NCI-H1048 (cell line): ENCODE data around the gene SPTBN2.
A peak's percentile ranks its signal among the peaks of the same experiment; 100 is the strongest.
"Not testable (repeated sequence)": the region's sequence is repeated elsewhere in the genome, so short reads cannot be mapped to it uniquely, and the experiment has no call there.

Experiments
- DNase-seq: peaks from one replicate; lab custom pipeline; 2025; lab: John Stamatoyannopoulos, UW

Gene SPTBN2

DNA sequence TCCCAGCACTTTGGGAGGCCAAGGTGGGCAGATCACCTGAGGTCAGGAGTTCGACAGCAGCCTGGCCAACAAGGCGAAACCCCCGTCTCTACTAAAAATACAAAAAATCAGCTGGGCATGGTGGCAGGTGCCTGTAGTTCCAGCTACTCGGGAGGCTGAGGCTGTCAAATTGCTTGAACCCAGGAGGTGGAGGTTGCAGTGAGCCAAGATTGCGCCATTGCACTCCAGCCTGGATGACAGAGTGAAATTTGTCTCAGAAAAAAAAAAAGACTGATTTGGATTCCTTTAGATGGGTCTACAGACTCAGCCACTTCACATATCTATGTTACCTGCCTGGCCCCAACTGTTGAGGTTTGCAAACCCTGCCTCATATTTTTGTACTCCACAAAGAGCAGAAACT is 4.8 kb downstream of the SPTBN2 start:
- not testable (repeated sequence) for DNase-seq

DNA sequence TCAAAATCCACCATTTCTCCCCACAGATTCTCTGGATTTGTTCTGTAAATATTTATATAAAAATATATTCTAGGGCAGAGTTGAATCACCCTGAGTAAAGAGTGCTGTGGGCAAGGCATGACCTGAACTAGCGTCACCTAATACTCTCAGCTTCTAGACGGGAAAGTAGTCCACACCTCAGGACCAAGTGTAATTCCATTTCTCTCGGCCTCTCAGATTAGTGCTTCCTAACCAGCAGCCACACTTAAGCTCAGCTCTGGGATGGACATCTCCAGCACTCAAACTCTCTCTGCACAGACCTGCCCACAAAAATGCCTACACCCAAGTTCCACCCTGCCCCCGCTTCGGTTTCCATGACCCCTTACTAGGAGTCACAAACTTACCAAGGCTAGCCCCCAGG is 5.3 kb downstream of the SPTBN2 start:
- no peak for DNase-seq

DNA sequence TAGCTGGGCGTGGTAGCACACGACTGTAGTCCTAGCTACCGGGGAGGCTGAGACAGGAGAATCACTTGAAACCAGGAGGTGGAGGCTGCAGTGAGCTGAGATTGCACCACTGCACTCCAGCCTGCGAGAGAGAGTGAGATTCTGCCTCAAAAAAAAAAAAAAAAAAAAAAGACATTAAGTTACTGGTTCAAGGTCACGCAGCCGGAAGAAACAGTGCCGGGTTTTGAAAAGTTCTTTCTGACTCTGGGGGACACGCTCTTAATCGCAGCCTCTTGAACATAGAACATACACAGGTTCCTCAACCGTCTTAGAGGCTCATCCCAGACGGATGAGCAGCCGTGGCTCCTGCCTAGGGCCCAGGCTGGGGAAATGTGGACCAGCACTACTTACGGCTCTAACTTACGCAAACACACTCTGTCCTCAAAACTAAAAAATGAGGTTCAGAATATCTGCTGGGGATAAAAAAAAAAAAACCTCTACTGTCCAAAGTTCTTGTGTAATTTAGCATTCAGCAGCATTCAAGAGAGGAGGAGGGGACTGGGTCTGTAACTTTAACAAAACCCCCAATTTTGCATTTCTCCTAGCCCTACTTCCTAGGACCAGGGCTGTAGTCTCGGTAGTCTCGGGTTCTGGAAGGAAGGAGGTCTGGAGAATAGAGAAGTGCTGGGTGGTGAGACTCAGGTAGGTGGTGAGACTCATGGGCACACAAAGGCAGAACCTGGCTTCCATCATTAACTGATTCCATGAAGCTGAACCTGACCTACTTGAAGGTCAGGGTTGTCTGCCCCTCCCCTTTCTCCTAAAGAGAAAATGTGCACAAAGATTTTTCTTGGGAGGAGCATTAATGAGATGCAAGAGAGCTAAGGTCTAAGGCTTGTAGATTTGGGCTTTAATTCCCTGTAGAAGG is 6.0 kb downstream of the SPTBN2 start:
- DNase-seq: no peak

DNA sequence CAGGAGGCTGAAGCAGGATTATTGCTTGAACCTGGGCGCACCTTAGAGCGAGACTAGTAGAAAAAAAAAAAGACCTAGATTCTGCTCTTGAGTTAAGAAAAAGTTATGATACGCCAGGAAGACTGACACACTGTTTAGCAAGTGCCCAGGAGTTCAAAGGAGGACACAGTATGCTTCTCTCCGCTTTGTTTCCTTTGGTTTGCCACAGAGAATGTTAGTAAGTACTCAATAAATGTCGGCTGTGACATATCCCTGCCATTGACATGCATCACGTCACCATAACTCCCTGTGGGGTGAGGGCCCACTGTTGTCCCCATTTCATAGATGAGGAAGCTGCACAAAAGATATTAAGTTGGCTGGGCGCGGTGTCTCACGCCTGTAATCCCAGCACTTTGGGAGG is 7.1 kb downstream of the SPTBN2 start:
- no peak for DNase-seq

DNA sequence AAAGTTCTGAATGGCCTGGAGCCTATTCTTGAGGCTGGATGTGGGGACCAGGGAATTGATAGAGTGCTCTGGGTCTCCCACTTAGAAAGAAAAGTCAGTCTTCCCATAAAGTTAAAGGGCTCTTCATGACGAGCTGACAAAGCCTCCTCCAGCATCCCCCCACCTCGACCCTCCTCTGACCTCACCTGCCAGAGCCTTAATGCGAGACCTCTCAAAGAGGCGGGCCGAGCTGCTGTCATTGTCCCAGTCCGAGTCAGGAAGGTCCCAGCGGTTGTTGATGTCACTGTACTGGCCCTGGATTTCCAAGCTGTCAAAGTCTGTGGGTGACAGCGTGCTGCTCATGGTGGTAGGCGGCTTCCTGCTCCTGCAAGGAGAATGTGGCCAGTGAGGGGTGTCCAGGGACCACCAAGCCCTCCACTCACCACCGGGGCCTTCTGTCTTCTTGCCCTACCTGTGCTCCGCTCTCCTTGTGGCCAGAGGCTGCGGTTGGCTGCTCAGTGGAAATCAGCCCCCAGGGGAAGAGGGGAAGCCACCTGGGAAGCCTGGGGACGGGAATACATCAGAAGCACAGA is 8.0 kb downstream of the SPTBN2 start:
- DNase-seq: no peak

DNA sequence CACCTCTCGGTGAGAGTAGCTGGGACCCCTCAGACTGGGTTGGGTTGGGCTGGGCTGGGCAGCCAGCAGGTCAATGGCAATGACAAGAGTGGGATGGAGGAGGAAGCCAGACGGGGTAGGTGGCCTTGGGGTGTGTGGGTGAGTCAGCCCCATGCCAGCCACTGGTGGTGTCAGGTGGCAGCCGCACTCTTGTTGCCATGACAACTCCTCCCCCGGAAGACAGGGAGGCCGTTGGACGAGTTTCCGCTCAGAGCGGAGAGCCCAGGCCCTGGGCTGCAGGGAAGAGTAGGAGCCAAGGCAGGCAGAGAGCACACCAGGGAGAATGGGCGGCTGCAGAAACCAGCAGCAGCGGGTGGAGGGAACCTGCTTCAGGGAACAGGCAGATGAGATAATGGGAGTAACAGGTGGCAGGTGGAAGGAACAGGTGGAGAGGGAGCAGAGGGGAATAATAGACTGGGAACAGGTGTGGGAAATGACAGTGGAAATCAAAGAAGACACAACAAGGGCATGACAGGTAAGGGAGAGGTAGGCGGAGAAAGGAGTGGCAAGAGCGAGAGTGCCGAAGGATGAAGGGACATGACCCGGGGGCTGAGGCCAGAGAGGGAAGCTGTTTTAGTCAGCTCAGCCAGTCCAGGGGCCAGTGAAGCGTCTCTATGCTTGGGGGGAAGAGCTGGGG is 8.7 kb downstream of the SPTBN2 start:
- peak; percentile 82 for DNase-seq

DNA sequence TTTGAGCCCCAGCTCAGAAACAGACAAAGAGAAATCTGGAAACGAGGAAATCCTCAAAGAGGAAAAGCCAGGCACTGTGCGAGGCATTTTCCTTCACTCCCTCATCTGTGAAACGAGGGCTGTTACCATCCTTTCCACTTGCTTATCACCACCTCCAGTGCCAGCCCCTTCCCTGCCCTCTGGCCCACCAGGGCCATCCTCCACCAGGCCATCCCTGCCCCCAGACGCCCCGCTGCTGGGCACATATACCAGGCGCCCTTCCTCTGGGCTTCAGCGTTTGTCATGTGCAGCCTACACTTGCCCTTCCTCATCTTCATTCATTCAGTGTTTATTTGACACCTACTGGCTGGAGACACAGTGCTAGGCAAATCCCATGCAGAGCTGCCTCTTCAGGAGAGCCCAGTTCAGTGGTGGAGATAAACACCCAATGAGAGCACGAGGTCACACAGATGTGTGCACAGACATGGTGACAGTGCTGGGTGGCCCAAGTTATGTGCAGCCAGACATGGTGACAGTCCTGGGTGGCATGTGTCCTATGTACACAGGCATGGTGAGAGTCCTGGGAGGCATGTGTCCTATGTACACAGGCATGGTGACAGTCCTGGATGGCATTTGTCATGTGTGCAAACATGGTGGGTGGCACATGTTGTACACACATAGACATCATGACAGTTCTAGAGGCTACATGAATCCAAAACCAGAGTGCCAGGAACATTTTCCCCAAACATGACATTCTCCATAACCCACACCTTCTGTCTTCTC is 9.7 kb downstream of the SPTBN2 start:
- no peak for DNase-seq

DNA sequence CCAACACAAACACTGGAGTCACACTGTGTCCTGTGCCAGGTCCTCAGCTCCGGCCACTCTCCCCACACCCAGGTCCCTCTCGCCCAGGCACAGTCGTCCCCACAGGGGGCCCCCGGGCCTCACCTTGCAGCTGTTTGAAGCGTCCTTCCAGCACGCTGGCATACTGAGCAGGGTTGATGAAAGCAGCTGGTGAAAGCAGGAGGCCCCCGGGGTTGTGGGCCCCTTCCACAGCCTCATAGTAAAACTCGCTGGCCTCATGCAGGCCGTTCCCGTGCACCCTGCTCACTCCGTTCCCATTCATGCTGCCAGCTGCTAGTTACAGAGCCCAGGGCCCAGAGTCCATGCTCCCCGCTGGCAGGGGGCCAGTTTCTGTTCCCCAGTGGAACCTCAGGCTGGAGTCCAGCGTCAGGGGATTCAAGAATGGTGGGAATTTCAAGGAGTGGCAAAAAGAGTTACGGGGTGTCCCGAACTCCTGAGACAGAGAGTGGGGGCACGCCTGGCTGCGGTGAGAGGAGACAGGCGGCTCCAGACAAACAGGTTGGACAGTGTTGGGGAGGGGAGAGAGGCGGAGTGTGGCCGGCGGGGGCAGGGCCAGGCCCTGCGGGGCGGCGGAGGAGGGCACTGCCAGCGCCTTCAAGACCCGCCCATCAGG is 10.6 kb downstream of the SPTBN2 start:
- no peak for DNase-seq

DNA sequence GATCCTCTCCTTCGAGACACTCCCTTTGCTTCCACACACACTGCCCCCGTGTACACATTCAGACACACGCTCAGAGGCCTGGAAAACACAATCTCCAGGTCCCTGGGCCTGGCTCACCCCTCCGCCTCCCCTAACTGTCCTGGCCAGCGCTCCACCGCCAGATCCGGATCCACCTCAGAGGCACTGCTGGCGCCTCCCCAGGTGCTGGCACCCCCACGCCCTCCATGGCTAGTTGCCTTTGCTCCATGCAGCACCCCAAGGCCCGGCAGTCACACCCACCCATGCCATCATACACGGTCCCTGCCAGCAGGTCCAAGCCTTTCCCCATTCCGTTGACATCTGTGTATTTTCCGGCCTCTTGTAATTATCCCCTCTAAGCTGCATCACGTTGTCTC is 11.1 kb downstream of the SPTBN2 start:
- DNase-seq: no peak

DNA sequence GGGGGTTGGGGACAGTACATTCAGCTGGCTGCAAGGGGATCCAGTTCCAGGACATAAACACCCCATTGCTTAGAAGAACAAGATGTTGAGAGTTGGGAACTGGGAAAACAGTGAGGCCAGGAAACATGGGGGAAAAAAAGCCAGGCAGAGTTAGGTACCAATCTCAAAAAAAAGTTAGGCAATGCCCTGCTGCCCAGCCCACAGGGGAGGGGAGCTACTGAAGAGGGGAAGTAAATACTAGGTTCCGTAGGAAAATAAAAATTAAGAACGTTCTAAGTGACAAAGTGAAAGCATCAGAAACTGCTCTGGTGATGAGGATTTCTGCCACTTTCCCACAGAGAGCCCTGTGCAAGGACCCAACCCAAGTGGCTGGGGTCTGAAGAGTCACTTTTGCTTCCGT is 12.0 kb downstream of the SPTBN2 start:
- DNase-seq: no peak

DNA sequence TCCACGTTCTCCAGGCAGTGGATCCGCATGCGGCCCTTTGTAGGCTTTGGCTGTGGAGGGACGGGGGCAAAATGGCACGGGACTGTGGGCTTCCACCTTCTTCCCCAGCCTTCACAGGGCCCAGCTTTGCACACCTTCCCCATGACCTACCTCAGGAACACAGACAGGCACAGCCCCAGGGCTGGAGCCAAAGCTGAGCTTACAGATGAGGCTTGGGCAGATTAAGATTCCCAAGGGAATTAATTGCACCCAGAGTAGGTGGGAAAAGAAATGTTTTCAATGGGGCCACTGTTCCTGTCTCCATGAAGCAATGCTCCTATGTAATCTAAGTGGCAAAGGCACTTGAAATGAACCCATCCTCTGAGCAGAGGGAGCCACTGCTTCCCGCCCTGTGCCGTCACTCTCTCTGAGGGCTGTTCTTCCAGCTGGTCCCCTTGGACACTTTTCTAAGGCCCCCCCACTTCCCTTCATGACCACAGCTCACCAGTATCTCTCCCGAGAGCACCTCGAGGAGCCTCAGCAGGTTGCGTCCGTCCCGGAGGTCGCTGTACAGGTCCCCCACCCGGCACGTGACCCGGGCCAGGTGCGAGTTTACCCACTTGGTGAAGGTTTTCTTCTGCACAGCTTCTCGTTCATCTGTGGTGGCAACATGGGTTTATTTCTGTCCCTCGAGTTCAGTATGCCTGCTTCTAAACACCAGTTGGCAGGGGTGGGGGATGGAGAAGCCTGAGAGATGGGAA is 13.5 kb downstream of the SPTBN2 start:
- no peak for DNase-seq

DNA sequence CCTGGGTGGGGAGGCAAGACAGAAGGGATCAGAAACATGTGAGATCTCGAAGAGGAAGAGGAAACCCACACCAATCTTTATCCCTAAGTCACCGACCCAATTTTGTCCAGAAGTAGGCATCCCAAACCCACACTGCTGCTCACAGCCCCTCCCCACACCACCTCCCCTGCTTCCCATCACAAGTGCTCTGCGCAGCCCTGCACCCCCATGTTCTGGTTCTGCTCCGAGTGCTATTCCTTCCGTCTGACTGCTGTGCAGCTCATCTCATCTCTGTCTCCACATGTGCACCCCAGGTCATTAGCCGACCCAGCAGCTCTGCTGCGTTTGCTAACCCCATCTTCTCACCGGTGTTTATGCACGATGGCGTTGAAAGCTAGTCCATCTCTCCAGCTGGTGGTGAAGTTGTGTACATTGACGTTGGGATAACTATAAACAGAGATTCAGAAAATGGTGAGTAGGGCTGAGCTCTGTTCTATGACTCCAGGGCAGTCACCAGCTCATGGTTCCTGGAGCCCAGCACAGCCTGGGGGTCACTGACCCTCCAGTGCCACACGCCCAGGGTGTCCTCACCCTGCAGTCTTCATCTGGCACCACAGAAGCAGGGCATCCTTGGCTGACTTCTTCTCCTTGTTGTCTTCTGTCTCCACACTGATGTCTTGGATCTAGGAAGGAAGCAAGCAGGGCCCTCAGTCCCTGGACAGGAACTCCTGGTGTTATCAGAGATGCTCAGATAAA is 15.1 kb downstream of the SPTBN2 start:
- no peak for DNase-seq

DNA sequence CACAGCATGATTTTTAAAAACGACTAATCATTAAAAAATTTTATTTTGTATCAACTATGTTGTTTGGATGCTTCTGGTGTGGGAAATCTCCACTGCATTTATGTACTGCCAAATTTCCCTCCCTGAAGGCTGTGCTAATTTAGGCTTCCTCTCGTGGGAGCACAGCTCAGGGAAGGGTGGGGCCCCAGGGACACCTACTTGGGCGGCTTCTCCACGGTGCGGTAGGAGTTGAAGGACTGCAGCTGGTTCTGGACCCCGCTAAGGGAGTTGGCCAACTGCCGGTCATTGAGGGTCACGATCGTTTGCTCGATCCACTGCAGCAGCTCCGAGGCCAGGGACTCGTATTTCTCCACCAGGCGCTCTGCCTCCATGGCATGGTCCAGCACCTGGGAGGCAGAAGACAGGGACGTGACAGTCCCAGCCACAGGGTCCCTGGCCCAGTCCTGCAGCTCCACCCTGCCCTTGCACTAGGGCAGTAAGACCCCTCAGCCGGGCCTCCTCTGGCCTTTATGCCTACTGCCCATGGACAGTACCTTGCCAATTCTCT is 18.6 kb downstream of the SPTBN2 start:
- no peak for DNase-seq

DNA sequence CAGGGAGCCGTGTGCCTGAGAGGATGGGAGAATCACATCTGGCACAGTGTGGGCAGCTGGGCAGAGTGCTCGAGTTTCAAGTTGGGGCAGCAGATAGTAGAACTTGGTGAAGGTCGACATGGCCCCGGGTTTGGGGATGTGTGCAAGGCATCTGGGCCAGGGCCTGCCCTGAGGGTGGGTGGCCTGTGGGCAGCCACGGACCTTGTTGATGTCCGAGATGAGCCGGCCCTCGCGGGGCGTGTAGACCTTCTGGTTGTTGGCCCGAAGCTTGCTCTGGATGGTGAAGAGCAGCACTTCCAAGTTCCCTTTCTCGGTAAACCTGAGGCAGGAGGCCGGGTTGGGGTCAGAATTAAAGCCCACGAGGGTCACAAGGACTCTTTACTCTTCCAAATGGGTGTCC is 20.3 kb downstream of the SPTBN2 start:
- no peak for DNase-seq

DNA sequence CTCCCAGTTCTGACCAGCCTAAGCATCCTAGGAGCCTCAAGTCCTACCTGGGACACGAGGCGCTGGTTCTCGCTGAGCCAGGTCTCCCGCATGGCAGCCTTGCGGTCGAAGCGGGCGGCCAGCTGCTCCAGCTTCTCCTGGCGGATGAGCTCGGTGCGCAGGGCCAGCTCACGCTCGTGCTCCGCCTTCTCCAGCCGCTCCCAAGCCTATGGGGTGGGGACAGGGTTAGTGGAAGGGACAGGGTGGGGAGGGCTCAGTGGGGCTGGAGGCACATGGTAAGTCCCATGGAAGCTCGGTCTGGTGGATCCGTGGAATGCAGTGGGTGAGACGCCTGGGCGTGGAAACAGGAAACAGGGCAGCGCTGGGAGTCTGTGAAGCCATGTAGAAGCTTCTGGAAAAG is 20.9 kb downstream of the SPTBN2 start:
- no peak for DNase-seq

DNA sequence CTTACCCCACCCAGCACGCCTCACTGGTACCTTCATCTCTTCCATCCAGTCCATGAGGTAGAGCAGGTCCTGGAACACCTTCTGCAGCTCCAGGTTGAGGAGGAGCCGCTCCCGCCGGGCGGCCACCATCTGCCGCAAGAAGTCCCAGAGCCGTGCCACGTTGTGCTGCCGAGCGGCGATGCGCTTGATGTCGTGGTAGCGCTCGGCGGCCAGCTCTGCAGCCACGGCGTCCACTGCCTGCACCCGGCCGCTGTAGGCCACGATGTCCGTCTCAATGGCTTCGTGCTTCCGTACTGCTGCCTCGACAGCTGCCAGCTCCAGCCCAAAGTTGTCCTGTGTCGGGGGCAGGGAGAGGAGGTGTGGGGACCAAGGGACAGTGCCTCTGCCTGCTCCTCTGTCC is 21.5 kb downstream of the SPTBN2 start:
- DNase-seq: no peak

DNA sequence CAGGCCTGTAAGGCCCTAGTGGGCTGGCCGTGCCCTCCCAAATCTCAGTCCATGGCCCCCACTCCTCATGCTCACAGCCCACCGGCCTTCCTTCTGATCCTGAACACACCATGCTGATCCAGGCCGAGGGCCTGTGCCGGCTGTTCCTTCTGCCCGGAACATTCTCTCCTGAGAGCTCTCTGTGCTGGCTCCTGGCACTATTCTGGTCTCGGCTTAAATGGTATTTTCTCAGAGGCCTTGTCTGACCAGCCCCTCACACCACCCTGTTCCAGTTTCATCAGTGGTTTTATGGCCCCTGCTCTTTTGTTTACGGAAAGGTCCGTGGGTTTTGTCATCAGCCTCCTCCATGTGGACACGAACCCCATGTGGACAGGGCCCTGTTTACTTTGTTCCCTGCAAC is 22.0 kb downstream of the SPTBN2 start:
- no peak for DNase-seq

DNA sequence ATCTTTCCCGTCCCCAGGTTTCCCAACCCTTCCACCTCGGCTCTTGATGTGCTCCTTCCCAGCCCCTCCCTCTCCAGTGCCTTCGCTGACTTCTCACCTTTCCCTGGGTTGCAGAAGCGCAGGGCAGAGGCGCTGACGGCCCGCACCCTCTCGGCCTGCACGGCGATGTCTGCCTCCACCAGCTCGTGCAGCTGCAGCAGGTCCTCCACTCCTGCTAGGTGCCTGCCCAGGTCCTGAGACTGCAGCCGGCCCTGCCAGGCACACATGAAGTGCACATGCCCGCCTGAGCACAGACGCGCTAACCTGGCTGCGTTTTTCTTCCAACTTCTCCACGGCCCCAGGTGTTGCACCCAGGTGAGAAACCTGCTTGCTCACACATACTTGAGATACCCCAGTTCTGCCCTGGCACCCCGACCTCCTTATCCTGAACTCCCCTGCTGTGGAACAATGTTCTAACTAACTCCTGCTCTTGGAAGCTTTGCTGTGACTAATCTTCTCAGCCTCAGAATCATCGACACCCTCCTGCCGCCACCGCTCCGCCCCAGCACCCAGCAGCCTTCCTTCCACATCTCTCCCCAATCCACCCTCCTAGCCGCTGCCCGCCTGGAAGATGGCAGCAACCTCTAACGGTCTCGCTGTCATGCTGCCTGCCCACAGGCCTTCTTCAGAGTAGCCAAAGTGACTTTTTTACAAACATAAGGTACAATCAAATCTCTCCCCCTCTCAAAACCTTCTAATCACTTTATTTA is 23.3 kb downstream of the SPTBN2 start:
- no peak for DNase-seq

DNA sequence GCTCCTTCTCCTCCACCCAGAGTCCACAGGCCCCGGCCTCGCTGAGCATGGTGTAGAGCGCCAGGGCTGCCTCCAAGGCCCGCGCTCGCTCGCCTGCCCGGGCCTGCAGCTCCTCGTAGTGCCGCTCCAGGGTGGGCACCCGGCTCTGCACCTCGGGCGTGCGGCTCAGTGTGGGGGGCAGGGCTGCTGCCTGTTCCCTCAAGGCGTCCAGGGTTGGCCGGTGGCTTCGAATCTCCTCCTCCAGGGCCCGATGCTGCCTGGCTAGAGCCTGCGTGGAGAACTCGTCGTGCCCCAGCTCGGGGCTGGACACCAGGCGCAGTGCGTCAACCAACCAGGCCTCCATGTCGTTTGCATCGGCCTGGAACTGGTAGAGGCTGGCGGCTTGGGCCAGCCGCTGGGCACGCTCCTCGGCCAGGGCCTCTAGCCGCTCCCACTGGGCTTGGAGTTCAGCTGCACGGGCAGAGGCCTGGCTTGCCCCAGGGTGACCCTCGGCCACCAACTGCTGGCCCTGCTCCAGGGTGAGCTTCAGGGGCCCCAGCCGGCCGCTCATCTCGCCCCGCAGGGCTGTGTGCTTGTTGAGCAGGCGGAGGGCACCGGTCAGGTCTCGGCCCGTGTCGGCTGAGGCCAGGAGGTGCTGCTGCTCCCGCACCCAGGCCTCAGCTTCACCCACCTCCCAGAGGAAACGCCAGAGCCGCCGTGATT is 24.2 kb downstream of the SPTBN2 start:
- DNase-seq: no peak
